ENCODE data around the gene BCL7C. TPM values are rescaled to one million over a fixed set of nuclear protein-coding genes. Genes with fewer than 3 reads are reported as not detected.

BCL7C gene
- polyA plus RNA-seq, 2 of the 4 experiments (the other 2 are of a cell fraction) = 10.8 to 12.9 TPM

- ATAC-seq (peak in 1 of 2 experiments; percentile 59; a peak in 2 of 6 replicates), DNase-seq (ENCODE audit: low read depth in 1 of 2, low spot score in 1 of 2) (no peak), FAIRE-seq (no peak)
- Histone ChIP-seq H3K4me2 (peak overlapping the region; percentile 59; the same call in 2 of the 3 replicates), H3K4me1 (peaks cover 17% of the 10 kb centered on the region), H3K4me3 (no peak overlapping the region), H3K9me3 (no peaks in the 10 kb centered on the region), H3K27ac (no peak overlapping the region)
- POLR2A ChIA-PET = interaction anchor here (0.6 to 2.5 kb wide), 5 partner anchors 31 to 109 kb away, joined by 3 to 13 read pairs (median 6); no protein-coding TSS in a partner anchor
- CTCF ChIA-PET = interaction anchor here (0.6 to 5.2 kb wide), 38 partner anchors 10 to 298 kb away, joined by 3 to 58 read pairs (median 5); no protein-coding TSS in a partner anchor
- TF ChIP-seq HOXB13 (CRISPR knock-in tag; IDR thresholded peaks at IDR 0.05; ENCODE audit: low read depth) = no peak
- TF ChIP-seq ZNF302 (CRISPR knock-in tag; IDR thresholded peaks at IDR 0.05) = no peak
- TF ChIP-seq CBX8 (IDR thresholded peaks at IDR 0.05) = no peak
- TF ChIP-seq EP300 (IDR thresholded peaks at IDR 0.05) = no peak
- TF ChIP-seq RNF2 (IDR thresholded peaks at IDR 0.05; ENCODE audit: borderline replicate concordance, low read depth) = no peak
- no peak for TF ChIP-seq E2F6 (IDR thresholded peaks at IDR 0.05; ENCODE audit: borderline replicate concordance, low read depth)
- TF ChIP-seq MAFK (IDR thresholded peaks at IDR 0.05; ENCODE audit: partially characterized antibody) = no peak
- no peak for TF ChIP-seq ZC3H11A (IDR thresholded peaks at IDR 0.05)
- no peak for TF ChIP-seq GATA3 (IDR thresholded peaks at IDR 0.05; ENCODE audit: borderline replicate concordance)
- no peak for TF ChIP-seq JUNB (IDR thresholded peaks at IDR 0.05)
- TF ChIP-seq ZFP36 (IDR thresholded peaks at IDR 0.05; ENCODE audit: borderline replicate concordance, partially characterized antibody) = no peak
- no peak for TF ChIP-seq KDM5A (IDR thresholded peaks at IDR 0.05)
- no peak for TF ChIP-seq MYC (IDR thresholded peaks at IDR 0.05; ENCODE audit: borderline replicate concordance, low read length)
- TF ChIP-seq CHD4 (IDR thresholded peaks at IDR 0.05; ENCODE audit: borderline replicate concordance) = no peak
- TF ChIP-seq NFE2L2 (conservative IDR thresholded peaks at IDR 0.05; ENCODE audit: low read length) = no peak
- no peak for TF ChIP-seq JUN (IDR thresholded peaks at IDR 0.05)
- TF ChIP-seq REST (IDR thresholded peaks at IDR 0.05) = no peak
- WGBS (ENCODE audit: missing lambda C conversion rate) = 70% methylated on average over 1 of the region's 1 CpG
Observed at GRCh38 chr16:30844346-30844670, 49.6 kb downstream of the BCL7C start.

GRCh38 chr16:30843501-30843900 lies 50.4 kb downstream of the BCL7C start:
- Histone ChIP-seq H3K9me3 (no peaks in the 10 kb centered on the region), H3K4me1 (peaks cover 20% of the 10 kb centered on the region), H3K4me2 (no peak overlapping the region), H3K27ac (no peak overlapping the region), H3K4me3 (no peak overlapping the region)
- ChIA-PET CTCF (interaction anchor here (0.6 to 5.2 kb wide), 12 partner anchors 10 to 98 kb away, joined by 3 to 58 read pairs (median 11); no protein-coding TSS in a partner anchor), POLR2A (no interaction called here)
- no peak for FAIRE-seq
- no peak for DNase-seq (ENCODE audit: low read depth in 1 of 2, low spot score in 1 of 2)
- TF ChIP-seq RARB (CRISPR knock-in tag; IDR thresholded peaks at IDR 0.05) (no peak), ELK1 (IDR thresholded peaks at IDR 0.05; ENCODE audit: low read depth, low read length) (no peak), JUN (IDR thresholded peaks at IDR 0.05) (no peak), EP300 (IDR thresholded peaks at IDR 0.05) (no peak), NFE2L2 (conservative IDR thresholded peaks at IDR 0.05; ENCODE audit: low read length) (no peak), HOXA7 (CRISPR knock-in tag; IDR thresholded peaks at IDR 0.05) (no peak), SREBF2 (IDR thresholded peaks at IDR 0.05) (no peak), FOSL2 (IDR thresholded peaks at IDR 0.05) (no peak), FOSL2 (CRISPR knock-in tag; IDR thresholded peaks at IDR 0.05) (no peak), MAFK (IDR thresholded peaks at IDR 0.05; ENCODE audit: partially characterized antibody) (no peak), KDM5A (IDR thresholded peaks at IDR 0.05) (no peak), ZSCAN20 (CRISPR knock-in tag; IDR thresholded peaks at IDR 0.05) (no peak), BHLHE40 (IDR thresholded peaks at IDR 0.05; ENCODE audit: low read depth, low read length) (no peak), FOSB (CRISPR knock-in tag; IDR thresholded peaks at IDR 0.05) (no peak), HDAC2 (IDR thresholded peaks at IDR 0.05) (no peak), RCOR1 (IDR thresholded peaks at IDR 0.05; ENCODE audit: low read depth, low read length) (no peak), USF2 (IDR thresholded peaks at IDR 0.05) (no peak), HES2 (IDR thresholded peaks at IDR 0.05) (no peak), RFX5 (IDR thresholded peaks at IDR 0.05) (no peak), HOXB5 (CRISPR knock-in tag; IDR thresholded peaks at IDR 0.05) (no peak)
- ATAC-seq = no peak
- WGBS (ENCODE audit: missing lambda C conversion rate) = 72% methylated on average over 5 of the region's 5 CpGs

All from A549 (cell line).